ENCODE measurements around the gene LIMCH1.

DNA sequence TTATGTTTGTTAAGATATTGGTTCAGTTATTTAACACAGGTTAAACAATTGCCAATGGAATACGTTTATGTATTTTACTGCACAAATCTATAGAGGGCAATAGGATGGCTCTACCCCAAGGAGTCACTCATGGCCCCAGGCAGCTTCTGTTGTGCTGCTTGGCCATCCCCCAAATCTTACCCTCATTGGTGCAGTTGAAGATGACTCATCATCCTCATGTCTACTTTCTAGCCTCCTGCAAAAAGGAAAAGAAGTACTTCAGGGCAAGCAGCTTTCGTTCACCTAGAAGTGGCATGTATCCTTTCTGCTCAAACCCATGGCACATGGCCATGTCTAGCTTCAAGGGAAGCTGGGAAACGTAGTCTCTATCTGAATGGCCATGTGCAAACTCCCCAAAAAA lies 196.4 kb downstream of the LIMCH1 start:
- TF ChIP-seq, protein P1, sequence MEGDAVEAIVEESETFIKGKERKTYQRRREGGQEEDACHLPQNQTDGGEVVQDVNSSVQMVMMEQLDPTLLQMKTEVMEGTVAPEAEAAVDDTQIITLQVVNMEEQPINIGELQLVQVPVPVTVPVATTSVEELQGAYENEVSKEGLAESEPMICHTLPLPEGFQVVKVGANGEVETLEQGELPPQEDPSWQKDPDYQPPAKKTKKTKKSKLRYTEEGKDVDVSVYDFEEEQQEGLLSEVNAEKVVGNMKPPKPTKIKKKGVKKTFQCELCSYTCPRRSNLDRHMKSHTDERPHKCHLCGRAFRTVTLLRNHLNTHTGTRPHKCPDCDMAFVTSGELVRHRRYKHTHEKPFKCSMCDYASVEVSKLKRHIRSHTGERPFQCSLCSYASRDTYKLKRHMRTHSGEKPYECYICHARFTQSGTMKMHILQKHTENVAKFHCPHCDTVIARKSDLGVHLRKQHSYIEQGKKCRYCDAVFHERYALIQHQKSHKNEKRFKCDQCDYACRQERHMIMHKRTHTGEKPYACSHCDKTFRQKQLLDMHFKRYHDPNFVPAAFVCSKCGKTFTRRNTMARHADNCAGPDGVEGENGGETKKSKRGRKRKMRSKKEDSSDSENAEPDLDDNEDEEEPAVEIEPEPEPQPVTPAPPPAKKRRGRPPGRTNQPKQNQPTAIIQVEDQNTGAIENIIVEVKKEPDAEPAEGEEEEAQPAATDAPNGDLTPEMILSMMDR (IDR thresholded peaks at IDR 0.05): no peak
- TF ChIP-seq POLR2A (IDR thresholded peaks at IDR 0.05): no peak
